LNCaP clone FGC (cell line): ENCODE results near the gene GAR1.

Experiments used
- DNase-seq: peaks from one replicate; pipeline ENCODE4 v3.0.0-alpha.2; 2011; ENCODE audit warnings: low read depth
- H3K4me3 ChIP-seq: 2 replicates; pipeline ENCODE4 v1.5.1; 2011; ENCODE audit warnings: mild to moderate bottlenecking, low read depth, low read length, control low read depth
- TF ChIP-seq, protein P1 (sequence below): IDR thresholded peaks from 2 replicates; pipeline ENCODE4 v1.5.1; 2012; ENCODE audit warnings: mild to moderate bottlenecking; ENCODE audit not compliant: control insufficient read depth, insufficient read depth; ENCODE audit errors: extremely low read depth

The GAR1 gene

GRCh38 chr4:109801895-109802319 lies 13.7 kb upstream of the GAR1 start, which contains the start of gene CFI:
Gene CFI (minus strand): TSS chr4:109801999. CDS start chr4:109801971, 28 bp downstream.
- no peak for DNase-seq
- H3K4me3 ChIP-seq = no peak within 1 kb of the TSS
- TF ChIP-seq, protein P1, sequence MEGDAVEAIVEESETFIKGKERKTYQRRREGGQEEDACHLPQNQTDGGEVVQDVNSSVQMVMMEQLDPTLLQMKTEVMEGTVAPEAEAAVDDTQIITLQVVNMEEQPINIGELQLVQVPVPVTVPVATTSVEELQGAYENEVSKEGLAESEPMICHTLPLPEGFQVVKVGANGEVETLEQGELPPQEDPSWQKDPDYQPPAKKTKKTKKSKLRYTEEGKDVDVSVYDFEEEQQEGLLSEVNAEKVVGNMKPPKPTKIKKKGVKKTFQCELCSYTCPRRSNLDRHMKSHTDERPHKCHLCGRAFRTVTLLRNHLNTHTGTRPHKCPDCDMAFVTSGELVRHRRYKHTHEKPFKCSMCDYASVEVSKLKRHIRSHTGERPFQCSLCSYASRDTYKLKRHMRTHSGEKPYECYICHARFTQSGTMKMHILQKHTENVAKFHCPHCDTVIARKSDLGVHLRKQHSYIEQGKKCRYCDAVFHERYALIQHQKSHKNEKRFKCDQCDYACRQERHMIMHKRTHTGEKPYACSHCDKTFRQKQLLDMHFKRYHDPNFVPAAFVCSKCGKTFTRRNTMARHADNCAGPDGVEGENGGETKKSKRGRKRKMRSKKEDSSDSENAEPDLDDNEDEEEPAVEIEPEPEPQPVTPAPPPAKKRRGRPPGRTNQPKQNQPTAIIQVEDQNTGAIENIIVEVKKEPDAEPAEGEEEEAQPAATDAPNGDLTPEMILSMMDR = no peak

DNA sequence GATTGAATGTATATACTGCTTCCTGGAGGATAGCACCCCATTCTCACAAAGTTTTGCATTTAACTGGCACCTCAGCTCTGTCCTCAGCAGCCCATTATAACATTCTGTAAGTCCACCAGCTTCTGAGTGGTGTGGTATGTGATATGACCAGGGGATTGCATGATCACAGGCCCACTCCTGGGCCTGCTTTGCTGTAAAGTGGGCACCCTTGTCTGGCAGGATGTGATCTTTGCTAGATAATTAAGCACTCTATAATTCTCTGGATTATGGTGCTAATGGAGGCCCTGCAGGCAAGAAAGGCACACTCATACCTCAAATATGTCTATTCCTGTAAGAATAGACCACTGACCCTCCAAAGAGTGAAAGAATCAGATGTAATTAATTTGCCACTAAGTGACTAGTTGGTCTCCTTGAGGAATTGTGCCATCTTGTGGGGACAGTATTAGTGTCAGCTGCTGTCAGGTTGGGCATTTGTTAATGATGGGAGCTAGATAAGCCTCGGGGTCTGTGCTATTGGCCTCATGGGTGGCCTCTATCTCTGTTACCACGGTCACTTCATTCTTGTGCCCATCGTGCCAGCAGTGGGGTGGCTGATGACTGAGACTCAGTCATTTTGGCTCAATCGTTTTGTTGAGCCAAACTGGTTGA lies 11.5 kb upstream of the GAR1 start:
- H3K4me3 ChIP-seq = no peak overlapping the region
- TF ChIP-seq, protein P1 = peak; percentile 83
- DNase-seq = peak; percentile 34

DNA sequence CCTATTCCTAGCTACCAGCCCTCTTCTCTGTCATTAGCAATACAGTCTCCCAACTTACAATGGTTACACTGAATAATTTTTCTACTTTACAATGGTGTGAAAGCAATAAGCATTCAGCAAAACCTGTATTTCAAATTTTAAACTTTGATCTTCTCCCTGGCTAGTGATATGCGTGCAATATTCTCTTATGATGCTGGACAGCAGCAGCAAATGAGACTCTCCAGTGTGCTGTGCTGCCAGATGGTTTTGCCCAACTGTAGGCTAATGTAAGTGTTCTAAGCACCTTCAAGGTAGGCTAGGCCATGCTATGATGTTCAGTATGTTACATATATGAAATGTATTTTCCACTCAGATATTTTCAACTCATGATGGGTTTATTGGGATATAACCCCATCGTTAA lies 5.9 kb upstream of the GAR1 start:
- TF ChIP-seq, protein P1 = no peak
- DNase-seq = no peak
- no peak overlapping the region for H3K4me3 ChIP-seq

- TF ChIP-seq, protein P1 = no peak
- DNase-seq = no peak
- H3K4me3 ChIP-seq = no peak overlapping the region
These were observed 4.8 kb upstream of the GAR1 start for GRCh38 chr4:109810552-109811387.

DNA sequence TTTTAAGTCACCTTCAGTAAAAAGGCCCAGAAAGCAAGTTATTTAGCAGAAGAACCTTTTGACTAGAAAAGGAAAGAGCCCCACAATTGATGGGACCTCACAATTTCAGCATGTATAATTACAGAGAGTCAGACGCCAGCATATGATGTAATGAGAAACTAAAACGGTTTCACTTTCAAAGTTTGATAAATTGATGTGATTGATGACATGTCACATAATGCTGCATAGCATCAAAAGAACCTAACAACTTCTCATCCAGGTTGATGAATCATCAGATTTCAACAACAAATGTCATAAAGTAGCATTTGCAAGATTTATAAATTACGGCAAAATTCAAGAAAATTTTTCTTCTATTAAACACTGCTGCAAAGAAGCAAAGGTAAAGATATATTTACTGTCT lies 3.9 kb upstream of the GAR1 start:
- DNase-seq = no peak
- H3K4me3 ChIP-seq = no peak overlapping the region
- TF ChIP-seq, protein P1 = no peak

- no peak for DNase-seq
- H3K4me3 ChIP-seq = peak overlapping the region; percentile 78
- TF ChIP-seq, protein P1 = no peak
These were observed 500 bp downstream of the GAR1 start for GRCh38 chr4:109816082-109816442.
